AG09309 (cell line): Measurements from ENCODE around the gene BTBD8.

Experiments used
- DNase-seq: peaks from one replicate; pipeline ENCODE4 v3.0.0-alpha.2; 2010; ENCODE audit warnings: low read depth
- H3K4me3 ChIP-seq: 2 replicates; pipeline ENCODE4 v1.5.1; 2011; ENCODE audit warnings: mild to moderate bottlenecking, low read depth, low read length, moderate library complexity; ENCODE audit not compliant: control insufficient read depth
- TF ChIP-seq, protein P1 (sequence below): IDR thresholded peaks from 2 replicates; pipeline ENCODE4 v1.5.1; 2011; ENCODE audit warnings: mild to moderate bottlenecking, low read depth, low read length, inconsistent platforms; ENCODE audit not compliant: insufficient read depth, control insufficient read depth; ENCODE audit errors: missing control alignments

The BTBD8 gene

DNA sequence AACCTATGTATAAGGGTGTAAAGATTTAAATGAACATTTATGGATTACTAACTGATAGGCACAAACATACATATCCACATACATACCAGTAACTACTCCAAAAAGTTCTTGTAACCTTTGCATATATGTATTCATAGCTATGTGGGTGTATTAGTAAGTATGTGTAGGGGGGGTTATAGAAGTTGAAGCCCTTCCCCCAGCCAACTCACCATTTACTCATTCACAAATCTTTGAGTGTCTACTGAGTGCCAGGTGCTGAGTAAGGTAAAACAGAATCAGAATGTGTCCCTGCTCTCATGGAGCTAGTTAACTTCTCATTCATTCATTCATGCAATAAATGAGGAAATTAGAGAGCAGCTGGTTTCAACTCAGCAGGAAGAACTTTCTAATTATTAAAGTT is 138.9 kb downstream of the BTBD8 start:
- H3K4me3 ChIP-seq, result no peak overlapping the region
- TF ChIP-seq, protein P1, sequence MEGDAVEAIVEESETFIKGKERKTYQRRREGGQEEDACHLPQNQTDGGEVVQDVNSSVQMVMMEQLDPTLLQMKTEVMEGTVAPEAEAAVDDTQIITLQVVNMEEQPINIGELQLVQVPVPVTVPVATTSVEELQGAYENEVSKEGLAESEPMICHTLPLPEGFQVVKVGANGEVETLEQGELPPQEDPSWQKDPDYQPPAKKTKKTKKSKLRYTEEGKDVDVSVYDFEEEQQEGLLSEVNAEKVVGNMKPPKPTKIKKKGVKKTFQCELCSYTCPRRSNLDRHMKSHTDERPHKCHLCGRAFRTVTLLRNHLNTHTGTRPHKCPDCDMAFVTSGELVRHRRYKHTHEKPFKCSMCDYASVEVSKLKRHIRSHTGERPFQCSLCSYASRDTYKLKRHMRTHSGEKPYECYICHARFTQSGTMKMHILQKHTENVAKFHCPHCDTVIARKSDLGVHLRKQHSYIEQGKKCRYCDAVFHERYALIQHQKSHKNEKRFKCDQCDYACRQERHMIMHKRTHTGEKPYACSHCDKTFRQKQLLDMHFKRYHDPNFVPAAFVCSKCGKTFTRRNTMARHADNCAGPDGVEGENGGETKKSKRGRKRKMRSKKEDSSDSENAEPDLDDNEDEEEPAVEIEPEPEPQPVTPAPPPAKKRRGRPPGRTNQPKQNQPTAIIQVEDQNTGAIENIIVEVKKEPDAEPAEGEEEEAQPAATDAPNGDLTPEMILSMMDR, result no peak
- no peak for DNase-seq

DNA sequence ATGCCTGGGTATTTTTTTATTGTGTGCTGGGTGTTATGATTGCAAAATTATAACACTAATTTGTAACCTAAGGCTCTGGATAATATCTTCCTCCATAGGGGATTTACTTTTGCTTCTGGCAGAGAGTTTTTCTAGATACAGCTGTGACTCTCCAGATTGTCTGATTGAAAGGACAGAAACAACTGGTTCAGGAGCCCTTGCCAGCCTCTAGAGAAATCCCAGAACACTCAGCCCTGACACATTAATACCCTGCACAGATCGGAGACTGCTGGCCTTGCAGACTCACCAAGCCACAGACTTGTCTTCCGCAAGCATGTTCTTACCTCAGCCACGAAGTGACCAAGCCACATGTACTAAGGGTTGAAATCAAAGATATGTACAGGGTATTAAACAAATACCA is 148.3 kb downstream of the BTBD8 start:
- H3K4me3 ChIP-seq, result no peak overlapping the region
- no peak for DNase-seq
- TF ChIP-seq, protein P1, result no peak

DNA sequence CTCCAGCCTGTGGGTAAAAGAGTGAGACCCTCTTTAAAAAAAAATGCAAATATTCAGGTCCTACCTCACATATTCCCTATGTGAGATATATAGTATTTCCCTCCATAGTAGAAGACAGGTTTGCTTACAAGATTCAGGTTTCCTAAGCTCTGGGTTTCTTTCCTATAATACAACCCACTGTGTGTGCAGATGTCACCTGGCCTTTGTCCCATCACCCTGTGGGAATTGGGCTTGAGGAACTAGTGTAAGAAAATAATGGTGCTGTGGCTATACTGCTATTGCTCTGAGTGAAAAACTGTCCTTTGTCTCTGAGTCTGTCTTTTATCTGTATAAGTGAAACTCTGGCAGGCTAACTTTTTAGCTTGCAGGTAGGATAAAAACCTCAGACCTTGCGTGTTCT is 150.6 kb downstream of the BTBD8 start:
- TF ChIP-seq, protein P1, result no peak

More for the DNA sequence above, 150.6 kb downstream of the BTBD8 start:
- H3K4me3 ChIP-seq, result no peak overlapping the region
- DNase-seq, result no peak
